Measurements from ENCODE around the gene MICAL2.

- TF ChIP-seq CTCF (IDR thresholded peaks at IDR 0.05) (no peak), ZFX (IDR thresholded peaks at IDR 0.05; ENCODE audit: borderline replicate concordance) (no peak)
Measured at GRCh38 chr11:12196308-12196707, 85.9 kb downstream of the MICAL2 start.

Data from 22Rv1 (cell line).